HepG2 (cell line): ENCODE results near the gene PLCXD1. TPM values are rescaled to one million over a fixed set of nuclear protein-coding genes. Genes with fewer than 3 reads are reported as not detected.

ENCODE experiments used
- CREB1 ChIP-seq, 2 experiments: fragments of 450-650 bp in 1 of 2; IDR thresholded peaks; 2 replicates each; pipeline ENCODE4 v1.6.1; 2016 to 2017; ENCODE audit warnings: control low read depth in 1 of 2, mild to moderate bottlenecking in 1 of 2, missing compliant biosample characterization in 1 of 2, missing genetic modification characterization in 1 of 2
- DDIT3 ChIP-seq: sonication (generic); formaldehyde crosslinking; IDR thresholded peaks from 2 replicates; pipeline ENCODE4 v1.4.0; 2020; ENCODE audit warnings: mild to moderate bottlenecking, missing genetic modification reagents
- GFI1 ChIP-seq: sonication (generic); formaldehyde crosslinking; IDR thresholded peaks from 2 replicates; pipeline ENCODE4 v1.5.0; 2020; ENCODE audit warnings: missing genetic modification reagents, mild to moderate bottlenecking, borderline replicate concordance
- KIAA2018 ChIP-seq: sonication (generic); formaldehyde crosslinking; IDR thresholded peaks from 2 replicates; pipeline ENCODE4 v1.5.0; 2020; ENCODE audit warnings: mild to moderate bottlenecking, missing genetic modification reagents, borderline replicate concordance
- MTERF4 ChIP-seq: sonication (generic); formaldehyde crosslinking; IDR thresholded peaks from 2 replicates; pipeline ENCODE4 v1.8.0; 2023; ENCODE audit warnings: mild to moderate bottlenecking, missing genetic modification reagents
- TGIF2 ChIP-seq: IDR thresholded peaks from 2 replicates; pipeline ENCODE4 v1.6.1; 2016; ENCODE audit warnings: control low read depth, missing compliant biosample characterization
- ZBTB7A ChIP-seq: sonication (generic); formaldehyde crosslinking; IDR thresholded peaks from 2 replicates; pipeline ENCODE4 v1.8.0; 2022; ENCODE audit warnings: mild to moderate bottlenecking, missing genetic modification reagents
- ZNF282 ChIP-seq: fragments of 450-650 bp; IDR thresholded peaks from 2 replicates; pipeline ENCODE4 v1.6.1; 2018; ENCODE audit not compliant: partially characterized antibody
- ZNF562 ChIP-seq: sonication (generic); formaldehyde crosslinking; IDR thresholded peaks from 2 replicates; pipeline ENCODE4 v1.8.0; 2022; ENCODE audit warnings: missing genetic modification reagents, borderline replicate concordance
- ZNF713 ChIP-seq: sonication (generic); formaldehyde crosslinking; IDR thresholded peaks from 2 replicates; pipeline ENCODE4 v1.4.0; 2020; ENCODE audit warnings: mild to moderate bottlenecking, missing genetic modification reagents
- ZNF720 ChIP-seq: sonication (generic); formaldehyde crosslinking; IDR thresholded peaks from 2 replicates; pipeline ENCODE4 v1.4.0; 2020; ENCODE audit warnings: missing genetic modification reagents
- polyA plus RNA-seq, 8 experiments: library from polyadenylated mRNA; depleted of rRNA in 3 of 8; stranded (reverse) in 7 of 8; unstranded in 1 of 8; fragments of >200 nt; fragmentation: Illumina TruSeq in 4 of 8; extraction: Trizol in 4 of 8; gene quantifications; 2 replicates each; pipeline versions ENCODE4 v1.2.1 to v1.2.3, GENCODE V29; 2011 to 2016; ENCODE audit warnings: low read depth in 4 of 8, missing spikeins in 1 of 8, mixed read lengths in 1 of 8; ENCODE audit not compliant: insufficient read depth in 1 of 8
- total RNA-seq, 5 experiments: library from RNA; depleted of rRNA; stranded (reverse); fragments of >200 nt; fragmentation: Illumina TruSeq; extraction: Trizol; gene quantifications; 2 replicates each; pipeline ENCODE4 v1.2.3, GENCODE V29; 2016; ENCODE audit warnings: low read depth in 1 of 5
- TF ChIP-seq, protein P1 (sequence below): sonication (generic); formaldehyde crosslinking; IDR thresholded peaks from 2 replicates; pipeline ENCODE4 v1.4.0; 2020; ENCODE audit warnings: missing genetic modification reagents

PLCXD1 gene
- total and polyA plus RNA-seq, 2 of the 13 experiments (the other 11 are each of a cell fraction or from before 2014, with no cell fraction given): 87.7 to 153 TPM

DNA sequence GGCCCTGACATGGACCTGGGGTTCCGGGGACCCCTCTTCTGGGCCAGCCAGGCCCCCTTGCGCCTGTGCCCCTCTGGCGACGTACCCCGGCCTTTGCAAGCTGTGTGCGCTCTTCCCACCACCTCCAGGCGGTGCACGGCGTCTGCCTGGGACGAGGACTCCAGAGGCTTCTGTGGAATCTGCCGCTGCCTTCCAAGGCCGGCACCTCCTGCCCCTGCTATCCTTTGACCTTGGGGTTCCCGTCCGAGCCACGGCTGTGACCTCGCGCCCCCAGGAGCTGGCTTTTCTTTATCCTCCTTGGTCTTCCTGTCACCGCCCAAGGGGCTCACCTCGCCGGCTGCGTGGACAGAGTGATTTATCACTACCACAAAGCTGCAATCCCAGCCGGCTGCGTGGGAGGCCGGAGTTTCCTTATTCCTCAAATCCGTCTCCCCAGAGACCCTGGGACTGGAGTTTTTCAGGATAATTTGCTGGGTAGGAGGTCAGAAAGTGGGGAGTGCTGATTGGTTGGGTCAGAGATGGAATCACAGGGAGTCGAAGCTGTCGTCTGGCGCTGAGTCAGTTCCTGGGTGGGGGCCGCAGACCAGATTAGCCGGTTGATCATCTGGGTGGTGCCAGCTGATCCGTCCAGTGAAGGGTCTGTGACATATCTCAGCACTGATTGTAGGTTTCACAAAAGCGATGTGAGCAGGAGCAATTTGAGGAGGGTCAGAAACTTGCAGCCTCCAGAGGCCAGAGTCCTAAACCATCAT, 19.8 kb upstream of the PLCXD1 start (continued):
- TF ChIP-seq, protein P1, sequence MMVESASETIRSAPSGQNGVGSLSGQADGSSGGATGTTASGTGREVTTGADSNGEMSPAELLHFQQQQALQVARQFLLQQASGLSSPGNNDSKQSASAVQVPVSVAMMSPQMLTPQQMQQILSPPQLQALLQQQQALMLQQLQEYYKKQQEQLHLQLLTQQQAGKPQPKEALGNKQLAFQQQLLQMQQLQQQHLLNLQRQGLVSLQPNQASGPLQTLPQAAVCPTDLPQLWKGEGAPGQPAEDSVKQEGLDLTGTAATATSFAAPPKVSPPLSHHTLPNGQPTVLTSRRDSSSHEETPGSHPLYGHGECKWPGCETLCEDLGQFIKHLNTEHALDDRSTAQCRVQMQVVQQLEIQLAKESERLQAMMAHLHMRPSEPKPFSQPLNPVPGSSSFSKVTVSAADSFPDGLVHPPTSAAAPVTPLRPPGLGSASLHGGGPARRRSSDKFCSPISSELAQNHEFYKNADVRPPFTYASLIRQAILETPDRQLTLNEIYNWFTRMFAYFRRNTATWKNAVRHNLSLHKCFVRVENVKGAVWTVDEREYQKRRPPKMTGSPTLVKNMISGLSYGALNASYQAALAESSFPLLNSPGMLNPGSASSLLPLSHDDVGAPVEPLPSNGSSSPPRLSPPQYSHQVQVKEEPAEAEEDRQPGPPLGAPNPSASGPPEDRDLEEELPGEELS (CRISPR knock-in tag): peak; percentile 33; the same call in 1 of the 2 replicates
- TF ChIP-seq ZNF720 (CRISPR knock-in tag) (no peak), TGIF2 (CRISPR knock-in tag) (no peak), ZNF562 (CRISPR knock-in tag) (no peak), CREB1 (IDR thresholded peaks at IDR 0.05) (no peak), CREB1 (CRISPR knock-in tag; IDR thresholded peaks at IDR 0.05) (no peak), KIAA2018 (CRISPR knock-in tag) (no peak), ZBTB7A (CRISPR knock-in tag) (no peak; the same call in 1 of the 2 replicates), DDIT3 (CRISPR knock-in tag) (no peak), GFI1 (CRISPR knock-in tag) (peak; percentile 55; the same call in 1 of the 2 replicates), ZNF713 (CRISPR knock-in tag) (0 out of 2 replicates have a peak, but pooled peaks have one; percentile 17), MTERF4 (CRISPR knock-in tag) (no peak), ZNF282 (no peak)
